ENCODE data around the gene DOCK4.

The DOCK4 gene

GRCh38 chr7:111836592-111836991 is 369.6 kb downstream of the DOCK4 start:
- DNase-seq, result no peak

GRCh38 chr7:111835066-111835465 is 371.1 kb downstream of the DOCK4 start:
- DNase-seq, result no peak

- DNase-seq, result no peak
These were observed 371.8 kb downstream of the DOCK4 start for GRCh38 chr7:111834367-111834766.

- DNase-seq, result no peak
These were observed 372.7 kb downstream of the DOCK4 start for GRCh38 chr7:111833466-111833865.

- DNase-seq, result no peak
These were observed 374.0 kb downstream of the DOCK4 start for GRCh38 chr7:111832174-111832573.

GRCh38 chr7:111829221-111829620 is 377.0 kb downstream of the DOCK4 start:
- DNase-seq, result no peak

- DNase-seq, result no peak
These were observed 378.2 kb downstream of the DOCK4 start for GRCh38 chr7:111827863-111828504.

GRCh38 chr7:111825046-111825445 is 381.2 kb downstream of the DOCK4 start:
- no peak for DNase-seq

- no peak for DNase-seq
These were observed 382.4 kb downstream of the DOCK4 start for GRCh38 chr7:111823826-111824225.

GRCh38 chr7:111821046-111821445 is 385.2 kb downstream of the DOCK4 start:
- DNase-seq, result no peak

- no peak for DNase-seq
These were observed 385.6 kb downstream of the DOCK4 start for GRCh38 chr7:111820621-111821020.

- no peak for DNase-seq
These were observed 386.1 kb downstream of the DOCK4 start for GRCh38 chr7:111820121-111820520.

GRCh38 chr7:111815354-111815753 is 390.8 kb downstream of the DOCK4 start:
- DNase-seq, result no peak

- DNase-seq, result no peak
These were observed 392.9 kb downstream of the DOCK4 start for GRCh38 chr7:111813306-111813705.

- DNase-seq, result no peak
These were observed 400.0 kb downstream of the DOCK4 start for GRCh38 chr7:111806232-111806631.

- DNase-seq, result no peak
These were observed 403.0 kb downstream of the DOCK4 start for GRCh38 chr7:111803015-111803758.

- DNase-seq, result no peak
These were observed 403.9 kb downstream of the DOCK4 start for GRCh38 chr7:111802194-111802772.

- no peak for DNase-seq
These were observed 404.9 kb downstream of the DOCK4 start for GRCh38 chr7:111801277-111801676.

GRCh38 chr7:111796671-111797070 is 409.5 kb downstream of the DOCK4 start:
- DNase-seq, result no peak

- no peak for DNase-seq
These were observed 416.3 kb downstream of the DOCK4 start for GRCh38 chr7:111789870-111790269.

GRCh38 chr7:111789048-111789320 is 417.2 kb downstream of the DOCK4 start:
- DNase-seq, result no peak

GRCh38 chr7:111788286-111789047 is 417.7 kb downstream of the DOCK4 start:
- DNase-seq, result no peak

- DNase-seq, result no peak
These were observed 418.5 kb downstream of the DOCK4 start for GRCh38 chr7:111787741-111788140.

- no peak for DNase-seq
These were observed 419.1 kb downstream of the DOCK4 start for GRCh38 chr7:111787099-111787498.
